PC-3 (cell line): ENCODE measurements around the gene POLD2. TPM values are rescaled to one million over a fixed set of nuclear protein-coding genes. Genes with fewer than 3 reads are reported as not detected.

Experiments
- ATAC-seq: fragments of 200-7000 bp; cut with Tn5 transposase; 2 replicates; pipeline ENCODE4 v1.9.1; 2020; ENCODE audit warnings: mild to moderate bottlenecking, moderate library complexity
- BruUV-seq: library from RNA; stranded (reverse); fragments of 400-500 nt; replicated peaks from 2 replicates; lab custom pipeline; 2021; lab: Mats Ljungman, UMichigan
- CTCF ChIA-PET: fragments of 300-600 bp; sonication (Branson Sonifier 250); formaldehyde crosslinking; loops from one replicate; lab custom pipeline; 2022; ENCODE audit warnings: antibody characterized with exemption; lab: Charles Lee
- POLR2A ChIA-PET: fragments of 300-600 bp; sonication (Branson Sonifier 250); formaldehyde crosslinking; loops from one replicate; lab custom pipeline; 2022; ENCODE audit warnings: antibody characterized with exemption; ENCODE audit not compliant: unreplicated experiment; lab: Charles Lee
- DNase-seq: peaks from one replicate; pipeline ENCODE4 v3.0.0-alpha.2; 2015
- H2AFZ ChIP-seq: fragments of 300-600 bp; sonication (generic); 2 replicates; pipeline ENCODE4 v1.6.0; 2016; ENCODE audit warnings: antibody characterized with exemption, low read length
- H3F3A ChIP-seq: fragments of 300-600 bp; sonication (generic); one replicate; pipeline ENCODE4 v1.6.0; 2017; ENCODE audit warnings: antibody characterized with exemption, low read length, control low read depth, mild to moderate bottlenecking; ENCODE audit not compliant: unreplicated experiment
- H3K27ac ChIP-seq: fragments of 300-600 bp; sonication (generic); 2 replicates; pipeline ENCODE4 v1.5.1; 2016; ENCODE audit warnings: mild to moderate bottlenecking, low read length
- H3K27me3 ChIP-seq: fragments of 300-600 bp; sonication (generic); 2 replicates; pipeline ENCODE4 v1.6.1; 2016; ENCODE audit warnings: low read length, mixed read lengths
- H3K36me3 ChIP-seq: fragments of 300-600 bp; sonication (generic); 2 replicates; pipeline ENCODE4 v1.6.1; 2016; ENCODE audit warnings: low read depth, mixed run types, low read length, mixed read lengths
- H3K4me1 ChIP-seq: fragments of 300-600 bp; sonication (generic); 2 replicates; pipeline ENCODE4 v1.5.1; 2016; ENCODE audit warnings: low read length; ENCODE audit not compliant: insufficient read depth
- H3K4me2 ChIP-seq: fragments of 300-600 bp; sonication (generic); 2 replicates; pipeline ENCODE4 v1.6.0; 2016; ENCODE audit warnings: low read length
- H3K4me3 ChIP-seq: fragments of 300-600 bp; sonication (generic); 2 replicates; pipeline ENCODE4 v1.5.1; 2016; ENCODE audit warnings: mild to moderate bottlenecking, low read length, mixed read lengths
- H3K79me2 ChIP-seq: fragments of 300-600 bp; sonication (generic); 2 replicates; pipeline ENCODE4 v1.6.1; 2017; ENCODE audit warnings: low read length, mixed read lengths
- H3K9ac ChIP-seq: fragments of 300-600 bp; sonication (generic); 2 replicates; pipeline ENCODE4 v1.6.0; 2016; ENCODE audit warnings: mild to moderate bottlenecking, low read length
- H3K9me2 ChIP-seq: fragments of 300-600 bp; sonication (generic); replicated peaks from 2 replicates; pipeline ENCODE4 v1.6.1; 2016; ENCODE audit warnings: mixed run types, low read length, mixed read lengths
- H3K9me3 ChIP-seq: fragments of 300-600 bp; sonication (generic); 2 replicates; pipeline ENCODE4 v1.6.1; 2016; ENCODE audit warnings: low read length, mixed read lengths
- H4K20me1 ChIP-seq: fragments of 300-600 bp; sonication (generic); 2 replicates; pipeline ENCODE4 v1.6.1; 2016; ENCODE audit warnings: low read length, mixed read lengths
- CTCF ChIP-seq: fragments of 300-600 bp; sonication (generic); conservative IDR thresholded peaks from 2 replicates; pipeline ENCODE4 v1.5.1; 2017; ENCODE audit warnings: antibody characterized with exemption, low read depth, mild to moderate bottlenecking, low read length
- EZH2 ChIP-seq: fragments of 300-600 bp; sonication (generic); IDR thresholded peaks from one replicate; pipeline ENCODE4 v1.6.1; 2017; ENCODE audit warnings: antibody characterized with exemption, mild to moderate bottlenecking, low read length; ENCODE audit not compliant: unreplicated experiment
- EZH2phosphoT487 ChIP-seq: fragments of 300-600 bp; sonication (generic); IDR thresholded peaks from 2 replicates; pipeline ENCODE4 v1.6.1; 2018; ENCODE audit warnings: mild to moderate bottlenecking, antibody characterized with exemption, low read length, borderline replicate concordance
- intact Hi-C: fragments of 100-400 bp; cut with micrococcal nuclease; formaldehyde crosslinking; loops from 2 replicates; pipeline ENCODE4 v1.9.0; 2023
- total RNA-seq: library from RNA; depleted of rRNA; stranded (reverse); fragments of >200 nt; gene quantifications from 2 replicates; pipeline ENCODE4 v1.2.3, GENCODE V29; 2014

Gene POLD2
- total RNA-seq, 1 experiment from 2014 or later, result 224 TPM

GRCh38 chr7:44140341-44140740 lies 17.0 kb upstream of the POLD2 start:
- ChIA-PET CTCF (no interaction called here), POLR2A (no interaction called here)
- no peak overlapping the region for H2AFZ ChIP-seq
- H3K4me2 ChIP-seq, result no peak overlapping the region
- no peaks in the 10 kb centered on the region for H3K27me3 ChIP-seq
- H3K4me1 ChIP-seq, result no peaks in the 10 kb centered on the region
- TF ChIP-seq EZH2 (no peak), CTCF (no peak), EZH2phosphoT487 (no peak)
- H4K20me1 ChIP-seq, result no peaks in the 10 kb centered on the region
- H3F3A ChIP-seq, result no peaks in the 10 kb centered on the region
- DNase-seq (no peak), ATAC-seq (no peak)
- H3K9me2 ChIP-seq, result no peaks in the 10 kb centered on the region
- H3K79me2 ChIP-seq, result no peaks in the 10 kb centered on the region
- no TSS peak for BruUV-seq
- H3K4me3 ChIP-seq, result no peak overlapping the region
- no peaks in the 10 kb centered on the region for H3K36me3 ChIP-seq
- H3K9ac ChIP-seq, result no peak overlapping the region
- intact Hi-C loops, result no loop called here
- H3K9me3 ChIP-seq, result no peaks in the 10 kb centered on the region
- no peak overlapping the region for H3K27ac ChIP-seq

- Histone ChIP-seq H3K36me3 (no peaks in the 10 kb centered on the region), H4K20me1 (no peaks in the 10 kb centered on the region), H3K27ac (no peak overlapping the region), H3F3A (no peaks in the 10 kb centered on the region), H3K9me2 (no peaks in the 10 kb centered on the region), H3K4me2 (no peak overlapping the region), H3K9me3 (no peaks in the 10 kb centered on the region), H3K79me2 (no peaks in the 10 kb centered on the region), H2AFZ (no peak overlapping the region), H3K27me3 (no peaks in the 10 kb centered on the region), H3K4me1 (no peaks in the 10 kb centered on the region), H3K4me3 (no peak overlapping the region), H3K9ac (no peak overlapping the region)
- intact Hi-C loops, result no loop called here
- no TSS peak for BruUV-seq
- ChIA-PET POLR2A (no interaction called here), CTCF (no interaction called here)
- TF ChIP-seq EZH2phosphoT487 (no peak), CTCF (no peak)
- no peak for ATAC-seq
- DNase-seq, result no peak
These were observed 16.1 kb upstream of the POLD2 start for GRCh38 chr7:44139311-44140010.

- no TSS peak for BruUV-seq
These were observed 15.3 kb upstream of the POLD2 start for GRCh38 chr7:44138698-44139097.

More at GRCh38 chr7:44138698-44139097, 15.3 kb upstream of the POLD2 start:
- CTCF ChIA-PET, result no interaction called here
- no peaks in the 10 kb centered on the region for H3K9me2 ChIP-seq
- no peaks in the 10 kb centered on the region for H3K4me1 ChIP-seq
- POLR2A ChIA-PET, result no interaction called here
- intact Hi-C loops, result no loop called here
- H4K20me1 ChIP-seq, result no peaks in the 10 kb centered on the region
- H3K9ac ChIP-seq, result no peak overlapping the region
- no peak for TF ChIP-seq EZH2phosphoT487
- TF ChIP-seq CTCF, result 0 out of 2 replicates have a peak, but pooled peaks have one; percentile 18
- no peak overlapping the region for H3K4me2 ChIP-seq
- no peak overlapping the region for H2AFZ ChIP-seq
- no peak overlapping the region for H3K27ac ChIP-seq
- H3K4me3 ChIP-seq, result no peak overlapping the region
- H3K9me3 ChIP-seq, result no peaks in the 10 kb centered on the region
- DNase-seq (no peak), ATAC-seq (no peak)
- H3K79me2 ChIP-seq, result no peaks in the 10 kb centered on the region
- no peaks in the 10 kb centered on the region for H3K36me3 ChIP-seq
- H3K27me3 ChIP-seq, result no peaks in the 10 kb centered on the region
- H3F3A ChIP-seq, result no peaks in the 10 kb centered on the region
